Calu3 (cell line): Measurements from ENCODE around the gene RPGR. TPM values are rescaled to one million over a fixed set of nuclear protein-coding genes. Genes with fewer than 3 reads are reported as not detected.

ENCODE experiments used
- BruUV-seq: library from RNA; stranded (reverse); fragments of 400-500 nt; replicated peaks from 2 replicates; lab custom pipeline; 2021; lab: Mats Ljungman, UMichigan
- CTCF ChIA-PET: fragments of 300-600 bp; sonication (Branson Sonifier 250); formaldehyde crosslinking; loops from one replicate; lab custom pipeline; 2022; ENCODE audit warnings: antibody characterized with exemption; lab: Charles Lee
- DNase-seq: peaks from one replicate; pipeline ENCODE4 v3.0.0; 2022
- H3K27ac Mint-ChIP-seq: one replicate; pipeline ENCODE4 v1.8.0; 2022; ENCODE audit warnings: mixed read lengths; ENCODE audit not compliant: unreplicated experiment
- H3K27me3 Mint-ChIP-seq: one replicate; pipeline ENCODE4 v1.8.0; 2022; ENCODE audit warnings: mixed read lengths; ENCODE audit not compliant: unreplicated experiment
- H3K36me3 Mint-ChIP-seq: one replicate; pipeline ENCODE4 v1.8.0; 2022; ENCODE audit warnings: mild to moderate bottlenecking, moderate library complexity, mixed read lengths; ENCODE audit not compliant: insufficient read depth, unreplicated experiment
- H3K4me1 Mint-ChIP-seq: one replicate; pipeline ENCODE4 v1.8.0; 2022; ENCODE audit warnings: mild to moderate bottlenecking, low read depth, mixed read lengths; ENCODE audit not compliant: unreplicated experiment
- H3K4me3 Mint-ChIP-seq: one replicate; pipeline ENCODE4 v1.8.0; 2022; ENCODE audit warnings: mild to moderate bottlenecking, low read depth, moderate library complexity, mixed read lengths; ENCODE audit not compliant: unreplicated experiment
- H3K9me3 Mint-ChIP-seq: one replicate; pipeline ENCODE4 v1.8.0; 2022; ENCODE audit warnings: low read depth, mixed read lengths; ENCODE audit not compliant: unreplicated experiment
- intact Hi-C: fragments of 100-400 bp; cut with micrococcal nuclease; formaldehyde crosslinking; loops from one replicate; pipeline ENCODE4 v1.10.0; 2022; ENCODE audit not compliant: unreplicated experiment
- total RNA-seq: library from RNA; stranded (reverse); gene quantifications from 2 replicates; pipeline ENCODE4 v1.2.3, GENCODE V29; 2022
- TF ChIP-seq, protein P1 (sequence below): fragments of 200-600 bp; IDR thresholded peaks from one replicate; pipeline ENCODE4 v1.8.0; 2022; ENCODE audit warnings: antibody characterized with exemption; ENCODE audit not compliant: unreplicated experiment

The RPGR gene
- total RNA-seq, 1 experiment from 2014 or later: 8.9 TPM

DNA sequence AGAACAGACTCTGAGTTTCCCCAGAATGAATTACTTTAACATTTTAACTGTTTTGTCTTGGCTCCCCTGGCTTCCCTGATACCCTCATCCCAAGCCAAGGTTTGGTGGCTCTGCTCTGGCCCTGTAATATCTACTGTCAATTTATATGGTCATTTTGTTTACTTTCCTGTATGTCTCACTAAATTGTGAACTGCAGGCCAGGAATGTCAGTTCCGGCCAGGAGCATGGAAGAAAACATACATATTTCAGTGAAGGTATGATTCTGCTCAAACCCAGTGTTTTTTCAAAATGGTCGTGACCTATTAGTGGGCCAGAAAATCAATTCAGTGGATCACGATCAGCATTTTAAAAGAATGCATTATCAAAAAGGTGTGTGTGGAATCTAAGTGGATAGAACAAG is 1.2 kb downstream of the RPGR start:
- peak overlapping the region; percentile 91 for H3K27ac Mint-ChIP-seq
- peaks cover 16% of the 10 kb centered on the region for H3K36me3 Mint-ChIP-seq
- no peaks in the 10 kb centered on the region for H3K9me3 Mint-ChIP-seq
- peak overlapping the region; percentile 90 for H3K4me3 Mint-ChIP-seq
- peaks cover 20% of the 10 kb centered on the region for H3K4me1 Mint-ChIP-seq
- BruUV-seq: no TSS peak
- no peaks in the 10 kb centered on the region for H3K27me3 Mint-ChIP-seq
- intact Hi-C loops: loop anchor here (2.0 kb wide), 1 partner anchor 133 kb away; no protein-coding TSS in a partner anchor
- CTCF ChIA-PET: interaction anchor here (1.7 to 2.2 kb wide), 2 partner anchors 66 to 134 kb away, joined by 10 to 12 read pairs; no protein-coding TSS in a partner anchor
- TF ChIP-seq, protein P1, sequence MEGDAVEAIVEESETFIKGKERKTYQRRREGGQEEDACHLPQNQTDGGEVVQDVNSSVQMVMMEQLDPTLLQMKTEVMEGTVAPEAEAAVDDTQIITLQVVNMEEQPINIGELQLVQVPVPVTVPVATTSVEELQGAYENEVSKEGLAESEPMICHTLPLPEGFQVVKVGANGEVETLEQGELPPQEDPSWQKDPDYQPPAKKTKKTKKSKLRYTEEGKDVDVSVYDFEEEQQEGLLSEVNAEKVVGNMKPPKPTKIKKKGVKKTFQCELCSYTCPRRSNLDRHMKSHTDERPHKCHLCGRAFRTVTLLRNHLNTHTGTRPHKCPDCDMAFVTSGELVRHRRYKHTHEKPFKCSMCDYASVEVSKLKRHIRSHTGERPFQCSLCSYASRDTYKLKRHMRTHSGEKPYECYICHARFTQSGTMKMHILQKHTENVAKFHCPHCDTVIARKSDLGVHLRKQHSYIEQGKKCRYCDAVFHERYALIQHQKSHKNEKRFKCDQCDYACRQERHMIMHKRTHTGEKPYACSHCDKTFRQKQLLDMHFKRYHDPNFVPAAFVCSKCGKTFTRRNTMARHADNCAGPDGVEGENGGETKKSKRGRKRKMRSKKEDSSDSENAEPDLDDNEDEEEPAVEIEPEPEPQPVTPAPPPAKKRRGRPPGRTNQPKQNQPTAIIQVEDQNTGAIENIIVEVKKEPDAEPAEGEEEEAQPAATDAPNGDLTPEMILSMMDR: no peak
- DNase-seq: no peak

DNA sequence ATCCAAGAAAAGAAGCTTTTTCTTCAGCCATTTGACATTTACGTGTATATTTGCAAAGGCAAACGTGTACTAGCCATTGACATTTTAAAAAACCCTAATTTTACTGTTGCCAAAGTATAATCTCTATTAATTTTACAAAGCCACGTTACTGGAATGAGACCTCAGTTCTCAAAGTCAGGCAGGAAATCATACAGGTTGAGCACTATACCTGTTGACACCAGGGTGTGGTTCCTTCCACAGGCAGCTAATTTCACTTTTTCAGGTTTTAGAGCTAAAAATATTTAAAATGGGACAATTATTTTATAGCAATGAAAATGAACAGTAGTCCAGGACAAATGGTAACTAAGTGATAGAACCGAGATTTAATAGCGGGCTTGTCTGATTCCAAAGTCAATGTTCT is 6.5 kb downstream of the RPGR start:
- H3K27ac Mint-ChIP-seq: no peak overlapping the region

DNA sequence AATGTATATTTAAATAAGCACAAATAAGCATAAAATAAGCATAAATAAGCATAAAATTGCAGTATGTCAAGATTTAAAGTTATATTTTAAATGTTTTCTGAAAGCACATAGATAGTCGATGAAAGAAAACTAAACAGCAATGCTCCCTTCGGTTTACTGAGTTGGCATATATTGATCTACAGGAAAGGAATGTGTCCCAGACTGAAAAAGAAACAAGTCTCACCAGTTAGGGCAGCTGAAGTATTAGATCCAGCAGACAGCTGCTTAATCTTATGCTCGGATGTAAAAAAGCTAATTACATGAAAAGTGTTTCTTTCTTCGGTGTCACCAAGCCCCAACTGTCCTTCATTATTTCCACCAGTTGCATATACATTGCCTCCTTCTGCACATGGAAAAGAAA is 8.7 kb downstream of the RPGR start:
- BruUV-seq: no TSS peak
- H3K27ac Mint-ChIP-seq: no peak overlapping the region
- no peaks in the 10 kb centered on the region for H3K27me3 Mint-ChIP-seq
- peaks cover 9% of the 10 kb centered on the region for H3K4me1 Mint-ChIP-seq
- H3K4me3 Mint-ChIP-seq: no peak overlapping the region
- intact Hi-C loops: no loop called here
- no peak for DNase-seq
- H3K9me3 Mint-ChIP-seq: no peaks in the 10 kb centered on the region
- CTCF ChIA-PET: interaction anchor here (1.5 kb wide), 1 partner anchor 9 kb away, joined by 5 read pairs; the partner anchor contains the start of gene RPGR
- TF ChIP-seq, protein P1: no peak
- H3K36me3 Mint-ChIP-seq: no peaks in the 10 kb centered on the region

More for the DNA sequence above, 6.5 kb downstream of the RPGR start:
- Mint-ChIP-seq H3K4me3 (no peak overlapping the region), H3K27me3 (no peaks in the 10 kb centered on the region), H3K9me3 (no peaks in the 10 kb centered on the region), H3K4me1 (peaks cover 15% of the 10 kb centered on the region), H3K36me3 (no peaks in the 10 kb centered on the region)
- CTCF ChIA-PET: interaction anchor here (0.6 kb wide), 1 partner anchor 287 kb away, joined by 3 read pairs; no protein-coding TSS in a partner anchor
- TF ChIP-seq, protein P1: no peak
- BruUV-seq: no TSS peak
- DNase-seq: no peak
- intact Hi-C loops: no loop called here

DNA sequence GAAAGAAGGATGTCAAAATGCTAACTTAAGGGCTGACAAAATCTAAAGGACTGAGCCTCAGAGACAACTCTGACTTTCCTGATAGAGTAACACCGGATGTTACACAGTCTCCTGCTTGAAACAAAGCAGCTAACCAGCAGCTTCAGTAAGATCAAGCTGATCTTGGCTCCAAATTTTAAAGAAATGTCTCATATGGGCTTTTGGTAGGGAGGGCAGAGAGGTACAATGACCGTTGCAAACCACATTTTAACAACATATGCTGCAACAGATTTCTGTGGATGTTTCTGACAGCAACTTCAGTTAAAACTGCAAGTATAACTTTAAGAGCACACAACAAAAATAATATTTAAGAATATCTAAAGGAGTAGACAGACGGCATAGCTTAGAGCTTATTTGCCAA is 9.1 kb downstream of the RPGR start:
- Mint-ChIP-seq H3K27me3 (no peaks in the 10 kb centered on the region), H3K4me1 (peaks cover 9% of the 10 kb centered on the region), H3K27ac (no peak overlapping the region), H3K36me3 (no peaks in the 10 kb centered on the region), H3K9me3 (no peaks in the 10 kb centered on the region), H3K4me3 (no peak overlapping the region)
- intact Hi-C loops: no loop called here
- no TSS peak for BruUV-seq
- TF ChIP-seq, protein P1: no peak
- no peak for DNase-seq
- CTCF ChIA-PET: interaction anchor here (1.5 kb wide), 1 partner anchor 9 kb away, joined by 5 read pairs; the partner anchor contains the start of gene RPGR
